Kidney epithelial cell (primary cell): ENCODE measurements around the gene DOHH. TPM values are rescaled to one million over a fixed set of nuclear protein-coding genes. Genes with fewer than 3 reads are reported as not detected.

ENCODE experiments used
- DNase-seq: peaks from one replicate; pipeline ENCODE4 v3.0.0-alpha.2; 2010; ENCODE audit warnings: low read depth
- H3K27me3 ChIP-seq: 2 replicates; pipeline ENCODE4 v1.6.0; 2011; ENCODE audit warnings: low read length; ENCODE audit not compliant: control insufficient read depth, insufficient read depth
- H3K36me3 ChIP-seq: 2 replicates; pipeline ENCODE4 v1.5.1; 2011; ENCODE audit warnings: low read length; ENCODE audit not compliant: control insufficient read depth, insufficient read depth
- H3K4me3 ChIP-seq: 2 replicates; pipeline ENCODE4 v1.5.1; 2011; ENCODE audit warnings: low read depth, mild to moderate bottlenecking, control low read depth, low read length
- CTCF ChIP-seq: IDR thresholded peaks from 2 replicates; pipeline ENCODE4 v1.5.1; 2011; ENCODE audit warnings: mild to moderate bottlenecking, moderate library complexity, low read length, control low read depth, inconsistent platforms; ENCODE audit not compliant: insufficient read depth, poor library complexity, severe bottlenecking
- total RNA-seq: library from RNA; depleted of rRNA; stranded (reverse); fragments of >200 nt; gene quantifications from 2 replicates; pipeline ENCODE4 v1.2.3, GENCODE V29; 2015

DOHH gene
- total RNA-seq, 1 donor from 2014 or later: 33.0 TPM

GRCh38 chr19:3480383-3481091 is 19.9 kb downstream of the DOHH start, which contains the start of gene SMIM24:
Gene SMIM24, minus strand, starts transcription at chr19:3480525. Its CDS starts 62 bp downstream, at chr19:3480463.
- DNase-seq: no peak
- Histone ChIP-seq H3K27me3 (peaks cover 28% of the 10 kb centered on the region), H3K4me3 (peak within 1 kb of the TSS; percentile 2), H3K36me3 (no peaks in the 10 kb centered on the region)
- TF ChIP-seq CTCF: no peak

- DNase-seq: no peak
- no peak for TF ChIP-seq CTCF
- H3K27me3 ChIP-seq: peaks cover 28% of the 10 kb centered on the region
- H3K4me3 ChIP-seq: peak overlapping the region; percentile 2
- H3K36me3 ChIP-seq: no peaks in the 10 kb centered on the region
Measured at GRCh38 chr19:3479834-3480215, 20.6 kb downstream of the DOHH start.

- TF ChIP-seq CTCF: no peak
- peaks cover 30% of the 10 kb centered on the region for H3K27me3 ChIP-seq
- DNase-seq: no peak
- H3K36me3 ChIP-seq: no peaks in the 10 kb centered on the region
- no peak overlapping the region for H3K4me3 ChIP-seq
Measured at GRCh38 chr19:3479177-3479833, 21.2 kb downstream of the DOHH start.

- Histone ChIP-seq H3K27me3 (peaks cover 35% of the 10 kb centered on the region), H3K4me3 (no peak overlapping the region), H3K36me3 (no peaks in the 10 kb centered on the region)
- no peak for DNase-seq
- TF ChIP-seq CTCF: no peak
Measured at GRCh38 chr19:3478409-3479176, 21.9 kb downstream of the DOHH start.

GRCh38 chr19:3477951-3478350 is 22.5 kb downstream of the DOHH start:
- Histone ChIP-seq H3K27me3 (peaks cover 29% of the 10 kb centered on the region), H3K4me3 (no peak overlapping the region), H3K36me3 (no peaks in the 10 kb centered on the region)
- no peak for DNase-seq
- TF ChIP-seq CTCF: no peak
